A673 (cell line): Measurements from ENCODE around the gene IL34. TPM values are rescaled to one million over a fixed set of nuclear protein-coding genes. Genes with fewer than 3 reads are reported as not detected.
A peak's percentile ranks its signal among the peaks of the same experiment; 100 is the strongest.

Source experiments
- BruUV-seq: library from RNA; stranded (reverse); fragments of 400-500 nt; replicated peaks from 2 replicates; lab custom pipeline; 2021; lab: Mats Ljungman, UMichigan
- CTCF ChIA-PET: fragments of 300-600 bp; sonication (Branson Sonifier 250); formaldehyde crosslinking; loops from one replicate; lab custom pipeline; 2022; ENCODE audit warnings: antibody characterized with exemption; lab: Charles Lee
- POLR2A ChIA-PET: fragments of 300-600 bp; sonication (Branson Sonifier 250); formaldehyde crosslinking; loops from one replicate; lab custom pipeline; 2022; ENCODE audit warnings: antibody characterized with exemption; ENCODE audit not compliant: low non-redundant PET; lab: Charles Lee
- DNase-seq: peaks from one replicate; pipeline ENCODE4 v3.0.0-alpha.2; 2015; ENCODE audit warnings: low spot score
- H3K27ac ChIP-seq: fragments of 200-600 bp; sonication (generic); 2 replicates; pipeline ENCODE4 v1.5.1; 2016; ENCODE audit warnings: mixed run types, low read depth, mild to moderate bottlenecking, mixed read lengths, antibody characterized with exemption, low read length; ENCODE audit not compliant: poor library complexity, severe bottlenecking
- H3K27me3 ChIP-seq: fragments of 200-600 bp; sonication (generic); replicated peaks from 2 replicates; pipeline ENCODE4 v1.6.1; 2017; ENCODE audit warnings: mixed run types, low read depth, mild to moderate bottlenecking, mixed read lengths, antibody characterized with exemption, low read length; ENCODE audit not compliant: insufficient read depth, poor library complexity
- H3K36me3 ChIP-seq: fragments of 200-600 bp; sonication (generic); 2 replicates; pipeline ENCODE4 v1.6.1; 2016; ENCODE audit warnings: mixed run types, mild to moderate bottlenecking, mixed read lengths, antibody characterized with exemption, low read length; ENCODE audit not compliant: insufficient read depth, poor library complexity, severe bottlenecking
- H3K4me1 ChIP-seq: fragments of 200-600 bp; sonication (generic); 2 replicates; pipeline ENCODE4 v1.6.1; 2017; ENCODE audit warnings: mixed run types, mild to moderate bottlenecking, mixed read lengths, antibody characterized with exemption, low read length; ENCODE audit not compliant: insufficient read depth, poor library complexity, severe bottlenecking
- H3K4me3 ChIP-seq: fragments of 200-600 bp; sonication (generic); 2 replicates; pipeline ENCODE4 v1.5.1; 2016; ENCODE audit warnings: low read depth, mixed run types, mild to moderate bottlenecking, mixed read lengths, low read length; ENCODE audit not compliant: poor library complexity, severe bottlenecking
- H3K9me3 ChIP-seq: fragments of 200-600 bp; sonication (generic); 2 replicates; pipeline ENCODE4 v1.6.1; 2016; ENCODE audit warnings: mixed run types, low read depth, mild to moderate bottlenecking, mixed read lengths, antibody characterized with exemption, low read length; ENCODE audit not compliant: poor library complexity, severe bottlenecking
- CTCF ChIP-seq: fragments of 300-800, 200-600 bp; sonication (generic); conservative IDR thresholded peaks from 2 replicates; pipeline ENCODE4 v1.5.1; 2017; ENCODE audit warnings: low read depth, mild to moderate bottlenecking, antibody characterized with exemption, low read length, moderate library complexity, mixed read lengths
- EZH2 ChIP-seq: fragments of 200-600 bp; sonication (generic); IDR thresholded peaks from 2 replicates; pipeline ENCODE4 v1.6.1; 2017; ENCODE audit warnings: borderline replicate concordance, low read depth, mild to moderate bottlenecking, mixed read lengths, antibody characterized with exemption, low read length; ENCODE audit not compliant: poor library complexity, severe bottlenecking
- intact Hi-C: fragments of 100-400 bp; cut with micrococcal nuclease; formaldehyde crosslinking; loops from one replicate; pipeline ENCODE4 v1.10.0; 2022; ENCODE audit not compliant: unreplicated experiment
- total RNA-seq: library from RNA; stranded (reverse); gene quantifications from 2 replicates; pipeline ENCODE4 v1.2.3, GENCODE V29; 2021

IL34 gene
- total RNA-seq, 1 experiment from 2014 or later, result not detected

- ChIA-PET POLR2A (no interaction called here), CTCF (no interaction called here)
- Histone ChIP-seq H3K4me1 (peaks cover 29% of the 10 kb centered on the region), H3K9me3 (no peaks in the 10 kb centered on the region), H3K4me3 (peak overlapping the region; percentile 65), H3K27ac (peak overlapping the region; percentile 16), H3K36me3 (peaks cover 9% of the 10 kb centered on the region), H3K27me3 (no peaks in the 10 kb centered on the region)
- DNase-seq, result no peak
- BruUV-seq, result no TSS peak
- intact Hi-C loops, result loop anchor here (5.0 to 10.0 kb wide), 2 partner anchors 68 to 680 kb away; no protein-coding TSS in a partner anchor
- TF ChIP-seq CTCF (no peak), EZH2 (no peak)
Observed at GRCh38 chr16:70684146-70685060, 38.0 kb downstream of the IL34 start.

GRCh38 chr16:70685061-70685937 lies 38.9 kb downstream of the IL34 start:
- no peaks in the 10 kb centered on the region for H3K27me3 ChIP-seq
- intact Hi-C loops, result loop anchor here (5.0 to 10.0 kb wide), 2 partner anchors 67 to 680 kb away; no protein-coding TSS in a partner anchor
- BruUV-seq, result no TSS peak
- peak overlapping the region; percentile 65 for H3K4me3 ChIP-seq
- TF ChIP-seq CTCF (no peak), EZH2 (no peak)
- H3K9me3 ChIP-seq, result no peaks in the 10 kb centered on the region
- POLR2A ChIA-PET, result interaction anchor here (0.6 kb wide), 1 partner anchor 1185 kb away, joined by 3 read pairs; no protein-coding TSS in a partner anchor
- H3K36me3 ChIP-seq, result peaks cover 3% of the 10 kb centered on the region
- peaks cover 25% of the 10 kb centered on the region for H3K4me1 ChIP-seq
- H3K27ac ChIP-seq, result peak overlapping the region; percentile 80
- peak; percentile 42 for DNase-seq
- CTCF ChIA-PET, result no interaction called here

GRCh38 chr16:70685938-70686375 lies 39.6 kb downstream of the IL34 start, which contains the start of gene MTSS2:
Gene MTSS2 (minus strand): TSS chr16:70686053. CDS start chr16:70685791, 262 bp downstream.
- peak; percentile 91 for DNase-seq
- H3K36me3 ChIP-seq, result no peaks in the 10 kb centered on the region
- peak within 1 kb of the TSS; percentile 80 for H3K27ac ChIP-seq
- TF ChIP-seq CTCF (no peak), EZH2 (no peak)
- intact Hi-C loops, result loop anchor here (5.0 to 10.0 kb wide), 2 partner anchors 66 to 679 kb away; no protein-coding TSS in a partner anchor
- ChIA-PET CTCF (no interaction called here), POLR2A (no interaction called here)
- no peaks in the 10 kb centered on the region for H3K9me3 ChIP-seq
- no peaks in the 10 kb centered on the region for H3K27me3 ChIP-seq
- H3K4me1 ChIP-seq, result peaks cover 24% of the 10 kb centered on the region
- BruUV-seq, result no TSS peak
- H3K4me3 ChIP-seq, result peak within 1 kb of the TSS; percentile 65
